ENCODE data around the gene TAF11L2.
"Not testable (repeated sequence)": the region's sequence is repeated elsewhere in the genome, so short reads cannot be mapped to it uniquely, and the experiment has no call there.

GRCh38 chr5:17528369-17528768, 30.3 kb downstream of the TAF11L2 start, which contains the start of gene TAF11L6:
- not testable (repeated sequence) for TF ChIP-seq EZH2 (IDR thresholded peaks at IDR 0.05; ENCODE audit: insufficient read depth, poor library complexity, severe bottlenecking); EZH2phosphoT487 (IDR thresholded peaks at IDR 0.05; ENCODE audit: insufficient read depth, low read depth)
